SH-SY5Y (cell line): ENCODE results near the gene RNF123.

ENCODE experiments used
- GATA2 ChIP-seq: IDR thresholded peaks from 2 replicates; pipeline ENCODE4 v1.6.1; 2011; ENCODE audit warnings: mild to moderate bottlenecking, low read depth, low read length
- GATA3 ChIP-seq: IDR thresholded peaks from 2 replicates; pipeline ENCODE4 v1.6.1; 2011; ENCODE audit warnings: low read depth, mild to moderate bottlenecking, low read length, moderate library complexity

- TF ChIP-seq GATA3, result no peak
- TF ChIP-seq GATA2, result no peak
These were observed 8.7 kb upstream of the RNF123 start for GRCh38 chr3:49680493-49681231.
